DND-41 (cell line): ENCODE results near the gene PTPRN2.

Source experiments
- CTCF ChIP-seq: IDR thresholded peaks from 2 replicates; pipeline ENCODE4 v1.5.1; 2012; ENCODE audit warnings: borderline replicate concordance, low read length, moderate library complexity, mild to moderate bottlenecking; ENCODE audit not compliant: poor library complexity, severe bottlenecking; ENCODE audit errors: extremely low read depth
- EZH2 ChIP-seq: IDR thresholded peaks from 3 replicates; pipeline ENCODE4 v1.6.1; 2012; ENCODE audit warnings: borderline replicate concordance, low read depth, mild to moderate bottlenecking, moderate library complexity, low read length, inconsistent platforms; ENCODE audit not compliant: severe bottlenecking

- peak; percentile 2 for TF ChIP-seq CTCF
- TF ChIP-seq EZH2 = no peak
Measured at GRCh38 chr7:157691586-157692459, 895.8 kb downstream of the PTPRN2 start.
